G401 (cell line): ENCODE data around the gene IL17RA. TPM values are rescaled to one million over a fixed set of nuclear protein-coding genes. Genes with fewer than 3 reads are reported as not detected.

Source experiments
- DNase-seq: peaks from one replicate; pipeline ENCODE4 v3.0.0-alpha.2; 2015; ENCODE audit warnings: low spot score
- in situ Hi-C: cut with HindIII; loops from 2 replicates; pipeline ENCODE4 v1.10.0; 2016; ENCODE audit warnings: low sequenced_read_pairs, mixed read lengths
- total RNA-seq: library from RNA; depleted of rRNA; stranded (reverse); fragments of >200 nt; shearing (Covaris generic); gene quantifications from 2 replicates; pipeline ENCODE4 v1.2.3, GENCODE V29; 2014

IL17RA gene
- total RNA-seq, 1 experiment from 2014 or later, result 7.3 TPM

DNA sequence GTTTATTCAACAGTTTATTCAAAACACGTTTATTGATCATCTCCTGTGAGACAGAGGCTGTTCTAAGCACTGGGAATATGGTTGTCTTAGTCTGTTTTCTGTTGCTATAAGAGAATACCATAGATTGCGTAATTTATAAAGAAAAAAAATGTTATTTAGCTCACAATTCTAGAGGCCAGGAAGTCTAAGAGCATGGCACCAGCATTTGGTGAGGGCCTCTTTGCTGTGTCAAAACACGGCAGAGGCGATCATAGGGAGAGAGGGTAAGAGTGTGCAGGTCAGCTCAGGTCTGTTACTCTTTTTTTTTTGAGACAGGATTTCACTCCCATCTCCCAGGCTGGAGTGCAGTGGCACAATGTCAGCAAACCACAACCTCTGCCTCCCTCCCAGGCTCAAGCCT is 5.2 kb upstream of the IL17RA start:
- DNase-seq, result no peak
- in situ Hi-C loops, result no loop called here

DNA sequence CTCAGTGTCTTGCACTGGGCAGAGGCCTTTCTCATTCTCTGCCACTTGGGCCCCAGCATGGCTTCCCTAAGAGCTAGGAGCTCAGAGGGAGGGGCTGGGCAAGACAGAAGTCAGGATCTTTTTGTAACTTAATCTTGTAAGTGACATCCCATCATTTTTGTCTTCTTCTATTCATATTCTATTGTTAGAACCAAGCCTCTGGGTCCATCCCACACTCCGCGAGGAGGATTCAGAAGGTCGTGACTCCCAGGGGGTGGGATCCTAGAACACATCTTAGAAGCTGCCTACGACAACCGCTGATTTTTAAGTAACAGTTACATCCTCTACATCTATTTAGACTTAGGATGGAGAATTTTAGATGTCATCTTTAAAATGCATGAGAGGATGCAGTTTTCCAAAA is 1.5 kb upstream of the IL17RA start:
- no peak for DNase-seq
- in situ Hi-C loops, result no loop called here

DNA sequence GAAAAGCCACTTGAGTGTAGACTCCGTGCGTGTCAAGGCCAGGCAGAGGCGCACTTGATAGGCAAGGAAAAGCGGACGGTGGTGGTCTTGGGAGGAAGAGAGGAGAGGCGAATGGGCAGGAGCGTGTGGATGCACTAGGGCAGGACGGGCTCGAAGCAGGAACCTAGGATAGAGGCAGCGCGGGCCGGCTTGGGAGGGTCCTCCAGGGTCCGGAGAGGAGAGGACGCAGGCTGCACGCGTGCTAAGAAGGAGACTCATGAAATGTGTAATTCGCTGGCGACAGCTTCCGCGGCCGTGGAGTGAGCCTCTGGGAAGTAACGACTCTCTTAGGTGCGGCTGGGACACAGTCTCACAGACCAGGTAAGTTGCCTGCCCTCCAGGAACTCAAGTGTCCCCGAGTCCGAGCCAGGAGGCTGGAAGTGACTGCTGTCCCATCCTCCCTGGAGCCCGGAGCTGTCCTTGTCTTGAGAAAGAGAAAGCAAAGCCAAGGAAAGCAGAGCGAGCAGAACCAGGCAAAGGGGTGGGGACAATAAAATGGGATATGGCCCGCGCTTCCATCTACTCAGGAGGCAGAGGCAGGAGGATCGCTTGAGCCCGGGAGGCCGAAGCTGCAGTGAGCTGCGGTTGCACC is 874 bp upstream of the IL17RA start:
- in situ Hi-C loops, result no loop called here
- no peak for DNase-seq

DNA sequence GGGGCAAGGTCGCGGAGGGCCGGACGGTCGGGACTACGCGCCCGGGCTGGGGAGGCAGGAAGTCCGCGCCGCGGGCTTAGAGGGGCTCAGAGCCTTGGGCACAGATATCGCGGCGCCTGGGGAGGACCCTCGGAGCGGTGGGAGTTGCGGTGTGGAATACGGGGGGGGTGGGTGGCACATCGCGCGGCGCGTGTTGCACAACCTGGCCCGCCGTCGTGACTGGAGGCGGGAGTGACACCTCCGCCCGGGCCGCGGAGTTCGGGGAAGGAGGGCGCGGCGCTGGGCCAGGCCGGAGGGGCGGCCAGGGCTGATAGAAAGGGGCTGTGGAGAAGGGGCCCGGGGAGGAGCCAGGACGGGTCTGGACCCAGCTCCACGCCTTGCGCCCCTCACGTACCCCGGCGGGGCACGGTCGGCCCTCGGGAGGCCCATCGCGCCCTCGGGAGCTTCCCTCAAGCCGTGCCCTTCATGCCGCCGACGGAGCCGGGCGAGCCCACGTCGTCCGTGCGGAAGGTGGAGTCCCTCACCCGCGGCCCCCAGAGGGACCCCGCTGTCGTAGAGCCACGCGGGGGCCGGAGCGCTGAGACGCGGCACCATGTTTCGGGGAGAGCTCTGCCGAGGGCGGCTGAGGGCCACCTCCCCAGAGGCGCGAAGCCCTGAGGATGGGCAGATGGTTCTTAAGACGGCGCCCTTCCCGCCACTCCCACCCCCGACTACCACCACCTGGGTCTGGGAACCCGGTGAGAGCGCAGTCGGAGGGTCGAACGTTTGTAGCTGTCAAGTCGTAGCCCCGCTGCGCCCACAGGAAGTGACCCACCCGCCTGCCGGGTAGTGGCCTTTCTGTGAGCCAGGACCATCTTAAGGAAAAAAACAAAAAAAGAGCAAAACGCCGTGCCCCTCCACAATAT is 729 bp downstream of the IL17RA start:
- in situ Hi-C loops, result no loop called here
- no peak for DNase-seq

DNA sequence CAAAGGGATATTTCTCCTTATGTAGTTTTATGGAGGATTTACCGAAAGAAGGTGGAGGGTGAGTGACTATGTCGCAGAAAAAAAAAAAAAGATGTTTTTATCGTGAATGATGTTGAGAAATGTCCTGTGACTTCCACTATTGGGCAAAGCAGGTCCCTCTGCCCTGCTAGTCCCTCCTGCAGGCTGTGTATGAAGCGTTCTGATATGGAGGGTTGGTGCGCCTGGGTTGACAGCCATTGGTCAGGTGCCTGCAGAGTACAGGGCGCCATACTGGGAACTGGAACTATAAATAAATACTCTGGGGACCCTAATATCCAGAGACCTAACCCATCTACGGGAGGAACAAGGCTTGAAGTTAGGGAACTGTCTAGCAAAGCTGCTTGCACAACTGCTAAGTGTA is 1.5 kb downstream of the IL17RA start:
- DNase-seq, result no peak
- in situ Hi-C loops, result no loop called here

DNA sequence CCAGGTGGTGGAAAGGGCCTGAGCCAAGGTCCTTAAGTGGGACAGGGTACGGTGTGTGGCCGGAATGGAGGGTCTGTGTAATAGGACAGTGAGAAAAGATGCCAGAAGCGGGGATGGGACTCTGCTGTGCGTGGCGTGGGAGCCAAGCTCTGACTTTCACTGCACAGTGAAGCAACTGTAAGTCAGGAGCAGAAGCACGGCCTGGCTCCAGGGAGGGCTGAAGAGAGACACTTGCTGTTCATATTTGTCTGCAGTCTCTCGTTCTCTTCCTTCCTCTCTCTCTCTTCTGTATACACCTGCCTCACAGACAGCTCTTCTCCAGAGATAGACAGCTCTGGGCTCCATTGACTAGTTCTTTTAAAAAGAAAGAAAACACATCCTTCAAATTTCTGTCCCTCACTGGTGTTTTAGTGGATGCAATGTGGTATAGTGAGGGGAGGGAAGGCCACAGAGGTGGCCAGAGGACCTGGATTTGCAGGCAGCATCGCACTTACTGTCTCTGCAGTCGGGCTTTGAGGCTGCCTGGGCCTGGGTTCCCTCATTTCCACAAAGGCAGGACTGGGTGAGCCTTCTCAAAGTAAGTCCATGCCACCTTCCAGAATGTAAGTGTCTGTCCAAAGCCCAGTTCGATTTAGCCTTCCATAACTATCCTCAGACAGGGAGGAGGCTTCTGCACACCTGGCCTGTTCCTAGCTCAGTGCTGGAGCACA is 2.1 kb downstream of the IL17RA start:
- no peak for DNase-seq
- in situ Hi-C loops, result no loop called here

DNA sequence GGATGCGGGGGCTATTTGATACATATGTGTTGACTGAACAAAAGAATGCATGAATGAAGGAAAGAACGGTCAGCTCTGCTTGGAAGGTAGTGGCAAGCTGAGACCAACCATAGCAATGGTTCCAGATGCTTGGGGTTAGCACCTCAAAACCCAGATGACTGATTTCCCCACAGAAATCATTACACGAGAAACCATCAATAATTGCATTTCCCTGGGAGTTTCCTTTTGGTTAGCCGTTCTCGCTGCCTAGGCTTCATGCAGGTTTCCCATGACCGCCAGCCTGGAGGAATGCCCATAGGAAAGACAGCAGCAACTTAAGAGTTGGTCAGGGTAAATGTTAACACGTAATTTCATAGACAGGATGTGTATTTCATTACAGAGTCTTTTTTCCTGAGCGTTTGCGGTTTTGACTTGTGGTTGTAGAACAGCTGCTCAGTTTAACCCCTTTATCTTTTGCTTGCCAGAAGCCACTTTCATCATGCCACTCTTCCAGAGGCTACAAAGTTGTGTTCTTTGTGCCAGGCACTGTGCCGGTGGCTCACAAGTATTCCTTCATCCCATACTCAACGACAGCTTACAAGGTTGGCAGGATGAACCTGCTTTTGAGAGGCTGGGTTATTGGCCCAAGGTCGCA is 2.8 kb downstream of the IL17RA start:
- no peak for DNase-seq
- in situ Hi-C loops, result no loop called here

DNA sequence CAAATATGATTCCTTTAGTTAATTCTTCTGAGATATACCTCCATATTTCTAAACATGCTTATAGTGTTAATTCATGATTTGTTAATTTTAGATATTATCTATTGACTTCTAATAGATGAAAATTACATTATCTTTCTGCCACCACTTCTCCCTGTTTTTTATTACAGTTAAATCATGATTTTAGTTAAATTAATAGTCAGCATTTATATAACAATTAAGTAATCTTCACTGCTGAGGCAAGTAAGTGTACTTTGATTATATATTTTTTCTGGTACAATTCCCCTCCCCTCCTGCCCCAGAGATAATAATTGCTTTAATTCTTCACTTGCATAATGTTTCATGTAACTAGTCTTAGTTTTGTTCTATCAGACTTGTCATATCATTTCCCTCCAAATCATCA is 5.8 kb downstream of the IL17RA start:
- in situ Hi-C loops, result no loop called here
- no peak for DNase-seq

DNA sequence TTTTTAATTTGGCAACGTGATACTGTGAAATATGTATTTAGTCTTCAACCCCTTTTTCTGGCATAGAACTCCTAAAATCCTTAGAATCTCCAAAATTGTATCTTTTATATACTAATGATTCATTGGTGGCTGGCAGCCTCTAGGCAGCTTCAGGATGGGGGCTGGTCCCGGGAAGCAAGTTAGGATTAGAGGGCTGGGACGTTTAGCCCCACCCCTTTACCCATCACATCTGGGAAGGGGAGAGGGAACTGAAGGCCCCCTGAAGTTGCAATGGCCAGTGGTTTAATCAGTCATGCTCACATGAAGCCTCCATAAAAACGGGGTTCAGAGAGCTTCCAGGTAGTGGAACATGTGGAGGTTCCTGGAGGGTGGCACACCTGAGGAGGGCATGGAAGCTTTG is 7.1 kb downstream of the IL17RA start:
- DNase-seq, result no peak
- in situ Hi-C loops, result no loop called here

DNA sequence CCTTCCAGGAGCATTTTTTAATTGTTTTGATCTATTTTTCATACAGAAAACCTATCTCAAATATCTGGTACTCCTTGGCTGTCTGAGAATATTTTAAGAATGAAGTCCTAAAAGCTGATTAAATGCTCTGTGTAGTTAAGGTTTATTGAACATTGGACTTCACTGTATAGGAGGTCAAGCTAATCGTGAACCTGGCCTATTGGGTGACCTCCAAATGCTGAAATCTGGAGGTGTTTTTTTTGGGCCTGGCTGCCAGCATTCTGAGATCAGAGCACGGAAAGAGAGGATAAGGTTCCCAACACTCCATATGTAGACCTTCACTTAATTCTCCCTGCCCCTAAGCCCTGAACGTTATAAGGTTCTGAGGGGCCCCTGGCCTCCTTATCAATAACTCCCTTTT is 8.3 kb downstream of the IL17RA start:
- DNase-seq, result no peak
- in situ Hi-C loops, result no loop called here

DNA sequence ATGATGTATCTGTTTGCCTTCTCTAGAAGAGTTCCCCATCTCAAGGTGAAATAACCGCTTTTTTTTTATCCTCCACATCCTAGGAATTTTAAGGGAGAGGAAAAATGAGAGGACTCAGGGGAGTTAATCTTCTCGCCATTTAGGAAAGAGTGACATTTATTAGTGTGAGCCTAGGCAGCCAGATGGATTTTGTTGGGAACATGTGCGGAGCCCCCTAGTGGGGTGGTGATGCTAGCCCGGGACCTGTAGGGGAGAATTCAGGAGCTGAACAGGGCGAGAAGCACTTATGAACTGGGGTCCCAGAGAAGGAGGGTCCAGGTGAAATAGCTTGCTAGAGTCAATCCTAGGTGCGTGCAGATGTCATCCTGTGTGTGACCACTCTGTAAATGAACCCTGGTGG is 10.7 kb downstream of the IL17RA start:
- in situ Hi-C loops, result no loop called here
- no peak for DNase-seq

DNA sequence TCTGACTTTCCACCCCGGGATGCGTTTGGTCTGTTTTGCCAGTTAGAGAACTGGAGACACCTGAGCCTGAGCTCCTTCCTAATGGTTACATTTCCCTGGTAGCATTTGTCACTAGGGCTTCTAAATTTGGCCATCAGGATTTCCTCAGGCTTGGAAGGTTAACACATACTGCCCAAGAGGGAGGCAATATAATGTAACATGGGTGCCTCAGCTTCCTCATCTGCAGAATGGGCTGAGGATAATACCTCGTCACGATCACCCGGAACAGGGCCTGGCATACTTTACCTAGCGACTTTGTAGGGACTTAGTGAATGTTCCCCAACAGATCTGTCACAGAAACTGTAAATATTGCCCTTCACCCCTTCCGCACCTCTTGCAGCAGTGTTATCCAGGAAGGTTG is 11.3 kb downstream of the IL17RA start:
- no peak for DNase-seq
- in situ Hi-C loops, result no loop called here

DNA sequence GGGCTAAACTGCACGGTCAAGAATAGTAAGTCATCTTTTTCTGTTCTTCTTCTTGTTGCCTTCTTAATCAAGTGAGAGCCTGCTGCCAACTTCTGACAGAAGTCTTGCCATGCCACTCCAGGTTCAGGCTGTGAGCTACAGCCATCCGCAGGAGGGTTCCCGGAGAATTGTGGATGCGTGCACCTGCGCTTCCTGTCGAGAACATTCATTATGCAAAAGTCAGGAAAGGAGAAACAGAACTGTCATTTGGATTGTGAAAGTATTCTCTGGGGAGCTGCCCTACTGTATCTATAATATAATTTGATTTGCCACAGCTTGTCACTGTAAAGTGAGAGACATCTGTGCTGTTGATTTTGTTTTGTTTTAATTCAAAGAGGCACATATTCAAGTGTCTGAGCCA is 12.3 kb downstream of the IL17RA start:
- DNase-seq, result no peak
- in situ Hi-C loops, result no loop called here

DNA sequence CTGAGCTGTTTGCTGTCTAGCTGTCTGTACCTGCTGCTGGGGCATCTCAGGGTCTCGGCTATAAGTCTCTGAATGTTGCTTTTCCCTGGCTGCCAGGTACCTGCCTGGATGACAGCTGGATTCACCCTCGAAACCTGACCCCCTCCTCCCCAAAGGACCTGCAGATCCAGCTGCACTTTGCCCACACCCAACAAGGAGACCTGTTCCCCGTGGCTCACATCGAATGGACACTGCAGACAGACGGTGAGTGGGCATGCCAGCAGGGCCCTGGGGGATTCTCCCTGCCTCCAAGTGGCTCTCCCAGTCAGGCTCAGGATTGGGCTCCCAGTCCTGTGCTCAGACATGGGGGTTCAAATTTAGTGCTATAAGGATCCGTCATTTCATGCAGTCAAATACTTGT is 12.9 kb downstream of the IL17RA start:
- in situ Hi-C loops, result no loop called here
- no peak for DNase-seq

DNA sequence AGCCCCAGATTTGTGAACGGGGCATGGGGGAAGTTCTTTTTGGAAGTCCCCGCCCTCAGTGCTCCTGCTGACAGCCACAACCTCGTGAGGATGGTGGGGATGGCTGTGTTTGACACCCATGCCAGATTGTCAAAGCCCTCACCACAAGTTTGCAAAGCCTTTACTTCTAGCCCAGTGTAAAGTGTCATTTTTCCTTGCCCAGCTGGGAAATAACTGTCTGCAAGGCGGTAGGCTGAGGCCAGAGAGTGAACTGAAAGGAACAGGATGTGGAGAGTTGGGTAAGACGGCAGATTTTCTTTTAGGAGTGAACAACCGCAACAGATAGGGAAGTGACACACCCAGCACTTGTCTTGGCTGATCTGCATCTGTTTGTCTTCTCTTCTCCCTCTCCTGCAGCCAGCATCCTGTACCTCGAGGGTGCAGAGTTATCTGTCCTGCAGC is 13.6 kb downstream of the IL17RA start:
- no peak for DNase-seq
- in situ Hi-C loops, result no loop called here

DNA sequence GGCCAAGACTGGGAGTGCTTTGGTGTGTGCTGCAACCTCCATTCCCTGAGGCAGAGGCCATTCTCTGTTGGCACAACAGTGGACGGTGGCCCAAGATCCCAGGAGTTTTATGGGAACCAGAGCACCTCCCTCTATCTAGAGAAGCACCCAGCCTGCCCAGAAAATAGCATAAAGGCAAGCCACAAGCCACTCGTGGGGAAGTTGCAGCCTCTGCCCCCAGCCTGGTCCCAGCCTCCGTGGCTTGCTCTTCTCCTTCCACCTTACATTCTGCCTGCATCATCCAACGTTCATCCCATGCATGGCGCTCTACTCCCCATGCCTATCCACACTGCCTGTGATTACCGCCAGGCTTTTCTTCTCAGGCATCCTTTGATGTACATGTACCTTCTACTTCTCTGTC is 15.8 kb downstream of the IL17RA start:
- DNase-seq, result no peak
- in situ Hi-C loops, result no loop called here

DNA sequence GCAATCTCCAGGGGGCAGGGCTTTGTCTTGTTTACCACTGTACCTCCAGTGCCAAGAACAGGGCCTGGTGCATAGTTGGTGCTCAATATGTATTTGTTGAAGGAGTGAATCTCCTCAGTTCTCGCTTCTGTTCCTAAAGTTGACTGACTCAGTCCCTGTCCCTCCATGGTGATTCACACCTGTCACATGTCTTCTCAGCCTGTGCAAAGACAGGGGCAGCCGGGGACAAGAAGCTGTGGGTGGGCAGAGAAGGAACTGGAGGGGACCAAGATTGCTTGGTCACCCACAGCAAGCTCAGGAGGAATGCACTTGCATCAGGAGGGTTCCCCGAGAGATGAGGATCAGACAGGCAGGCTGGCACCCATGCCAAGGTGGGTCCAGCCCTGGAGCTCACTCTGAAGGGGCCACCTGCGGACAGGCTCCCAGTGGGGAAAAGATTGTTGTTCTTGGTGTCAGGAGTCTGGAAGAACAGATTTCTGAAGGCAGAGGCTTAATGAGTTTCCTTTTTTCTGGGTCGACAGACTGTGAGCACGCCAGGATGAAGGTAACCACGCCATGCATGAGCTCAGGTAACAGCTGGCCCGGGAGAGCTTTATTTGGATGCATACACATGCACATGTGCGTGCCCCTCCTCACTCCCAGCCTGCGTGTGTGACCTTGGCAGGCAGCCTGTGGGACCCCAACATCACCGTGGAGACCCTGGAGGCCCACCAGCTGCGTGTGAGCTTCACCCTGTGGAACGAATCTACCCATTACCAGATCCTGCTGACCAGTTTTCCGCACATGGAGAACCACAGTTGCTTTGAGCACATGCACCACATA is 16.9 kb downstream of the IL17RA start:
- DNase-seq, result no peak
- in situ Hi-C loops, result no loop called here

DNA sequence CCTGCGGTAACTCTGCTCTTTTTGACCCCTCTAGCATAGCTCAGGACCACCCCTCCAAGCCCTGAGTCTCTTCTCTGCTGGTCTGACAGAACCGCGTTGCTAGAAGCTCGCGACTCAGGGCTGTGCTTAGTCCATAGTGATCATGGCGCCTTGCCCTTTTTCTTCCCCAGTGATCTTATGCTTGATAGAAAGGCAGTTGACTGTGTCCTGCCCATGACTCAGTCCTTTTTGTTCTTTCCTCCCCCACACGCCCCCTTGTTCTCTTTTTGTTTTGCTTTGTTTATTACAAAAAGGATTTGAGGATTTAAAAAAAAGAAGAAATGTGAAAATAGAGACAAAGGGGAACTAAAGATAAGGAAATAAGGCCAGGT is 17.5 kb downstream of the IL17RA start:
- no peak for DNase-seq
- in situ Hi-C loops, result no loop called here

DNA sequence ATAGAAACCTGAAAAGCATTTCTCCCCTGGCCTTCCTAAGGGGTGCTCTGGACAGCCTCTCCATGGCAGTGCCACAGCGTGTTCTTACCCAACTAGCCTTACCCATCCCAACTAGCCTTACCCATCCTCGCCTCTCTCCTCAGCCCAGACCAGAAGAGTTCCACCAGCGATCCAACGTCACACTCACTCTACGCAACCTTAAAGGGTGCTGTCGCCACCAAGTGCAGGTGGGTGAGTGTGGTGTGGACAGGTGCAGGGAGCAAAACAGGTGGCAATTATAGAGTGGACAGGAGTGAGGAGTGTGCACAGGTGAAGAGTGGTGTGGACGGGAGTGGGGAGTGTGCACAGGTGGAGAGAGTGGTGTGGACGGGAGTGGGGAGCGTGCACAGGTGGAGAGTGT is 18.6 kb downstream of the IL17RA start:
- DNase-seq, result no peak
- in situ Hi-C loops, result no loop called here
